ENCODE data around the gene TCHP.

DNA sequence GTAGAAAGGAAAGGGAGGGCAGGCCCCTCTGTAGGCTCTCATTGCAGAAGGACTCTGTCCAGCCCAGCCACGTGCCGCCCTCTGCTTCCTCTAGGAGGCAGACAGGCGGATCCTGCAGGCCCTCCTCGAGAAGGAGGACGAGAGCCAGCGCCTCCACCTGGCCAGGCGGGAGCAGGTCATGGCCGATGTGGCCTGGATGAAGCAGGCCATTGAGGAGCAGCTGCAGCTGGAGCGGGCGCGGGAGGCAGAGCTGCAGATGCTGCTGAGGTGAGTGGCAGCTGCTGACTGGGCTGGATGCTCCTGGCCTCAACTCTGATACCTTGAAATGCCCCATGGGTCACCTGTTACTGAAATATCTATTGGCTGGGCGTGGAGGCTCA, 10.9 kb downstream of the TCHP start:
- TF ChIP-seq CTCF (IDR thresholded peaks at IDR 0.05; ENCODE audit: borderline replicate concordance, extremely low read depth, low read length, poor library complexity, severe bottlenecking) (peak; percentile 44), EZH2 (IDR thresholded peaks at IDR 0.05; ENCODE audit: borderline replicate concordance, low read depth, low read length, severe bottlenecking) (no peak)
